HEK293 (cell line): Measurements from ENCODE around the gene LASP1NB.

Experiments
- CTCF ChIA-PET: fragments of 350-600 bp; formaldehyde crosslinking; extraction: SDS; loops from one replicate; lab custom pipeline; 2021; ENCODE audit warnings: antibody characterized with exemption; lab: Yijun Ruan, JAX
- POLR2A ChIA-PET: fragments of 300-600 bp; formaldehyde crosslinking; extraction: SDS; loops from one replicate; lab custom pipeline; 2020; ENCODE audit warnings: antibody characterized with exemption, inconsistent platforms; lab: Yijun Ruan, JAX
- H3K27ac ChIP-seq: fragments of 200-500 bp; sonication (Bioruptor generic); 2 replicates; pipeline ENCODE4 v1.5.1; 2014; ENCODE audit warnings: low read depth, low read length, control low read depth, inconsistent platforms; ENCODE audit errors: extremely low read depth
- H3K36me3 ChIP-seq, 2 experiments: fragments of 200-500 bp in 1 of 2; sonication (Bioruptor generic) in 1 of 2; 1 replicate in 1 of 2; 2 replicates in 1 of 2; pipeline ENCODE4 v1.5.1; 2014 to 2017; ENCODE audit warnings: inconsistent platforms in 2 of 2, low read length in 2 of 2; ENCODE audit not compliant: control insufficient read depth in 2 of 2, insufficient read depth in 1 of 2
- H3K4me1 ChIP-seq: fragments of 200-500 bp; sonication (Bioruptor generic); 2 replicates; pipeline ENCODE4 v1.5.1; 2014; ENCODE audit warnings: mild to moderate bottlenecking, low read length, inconsistent platforms; ENCODE audit not compliant: control insufficient read depth, insufficient read depth
- H3K4me3 ChIP-seq: 2 replicates; pipeline ENCODE4 v1.5.1; 2011; ENCODE audit warnings: low read depth, mild to moderate bottlenecking, control low read depth, low read length, moderate library complexity
- H3K9me3 ChIP-seq: fragments of 200-500 bp; sonication (Bioruptor generic); 2 replicates; pipeline ENCODE4 v1.5.1; 2014; ENCODE audit warnings: low read depth, low read length, inconsistent platforms; ENCODE audit not compliant: control insufficient read depth, insufficient read depth
- BCL11A ChIP-seq: fragments of 450-650 bp; formaldehyde crosslinking; IDR thresholded peaks from 2 replicates; pipeline ENCODE4 v1.5.1; 2016; ENCODE audit warnings: low read depth, missing biosample characterization, missing genetic modification characterization
- SP2 ChIP-seq: fragments of 450-650 bp; formaldehyde crosslinking; IDR thresholded peaks from 2 replicates; pipeline ENCODE4 v1.5.1; 2016; ENCODE audit warnings: missing biosample characterization, missing genetic modification characterization
- ZBTB48 ChIP-seq: fragments of 450-650 bp; formaldehyde crosslinking; IDR thresholded peaks from 2 replicates; pipeline ENCODE4 v1.5.1; 2016; ENCODE audit warnings: missing biosample characterization, missing genetic modification characterization
- ZEB2 ChIP-seq: fragments of 450-650 bp; formaldehyde crosslinking; IDR thresholded peaks from 2 replicates; pipeline ENCODE4 v1.5.1; 2016; ENCODE audit warnings: missing biosample characterization, missing genetic modification characterization
- ZFP3 ChIP-seq: fragments of 450-650 bp; formaldehyde crosslinking; IDR thresholded peaks from 2 replicates; pipeline ENCODE4 v1.5.1; 2016; ENCODE audit warnings: low read depth, missing biosample characterization, missing genetic modification characterization
- ZFP69B ChIP-seq: fragments of 450-650 bp; formaldehyde crosslinking; IDR thresholded peaks from 2 replicates; pipeline ENCODE4 v1.5.1; 2016; ENCODE audit warnings: missing biosample characterization, missing genetic modification characterization
- ZNF174 ChIP-seq: fragments of 450-650 bp; formaldehyde crosslinking; IDR thresholded peaks from 2 replicates; pipeline ENCODE4 v1.5.0; 2017; ENCODE audit warnings: missing biosample characterization, mild to moderate bottlenecking, missing genetic modification characterization
- ZNF184 ChIP-seq: fragments of 450-650 bp; IDR thresholded peaks from 2 replicates; pipeline ENCODE4 v1.5.1; 2018; ENCODE audit warnings: missing biosample characterization, mild to moderate bottlenecking, missing genetic modification characterization
- ZNF221 ChIP-seq: fragments of 450-650 bp; formaldehyde crosslinking; IDR thresholded peaks from 2 replicates; pipeline ENCODE4 v1.5.1; 2017; ENCODE audit warnings: missing biosample characterization, missing genetic modification characterization, borderline replicate concordance
- ZNF274 ChIP-seq, 2 experiments: fragments of 200-500 bp in 1 of 2; fragments of 450-650 bp in 1 of 2; sonication (Bioruptor generic) in 1 of 2; formaldehyde crosslinking in 1 of 2; IDR thresholded peaks; 2 replicates each; pipeline versions ENCODE4 v1.5.1 to v1.6.1; 2014 to 2016; ENCODE audit warnings: borderline replicate concordance in 1 of 2, inconsistent platforms in 1 of 2, low read length in 1 of 2, missing biosample characterization in 1 of 2, missing genetic modification characterization in 1 of 2
- ZNF324 ChIP-seq: fragments of 450-650 bp; formaldehyde crosslinking; IDR thresholded peaks from 2 replicates; pipeline ENCODE4 v1.5.1; 2016; ENCODE audit warnings: missing biosample characterization, missing genetic modification characterization
- ZNF354C ChIP-seq: fragments of 450-650 bp; formaldehyde crosslinking; IDR thresholded peaks from 2 replicates; pipeline ENCODE4 v1.5.1; 2016; ENCODE audit warnings: missing biosample characterization, missing genetic modification characterization, low read depth, borderline replicate concordance
- ZNF366 ChIP-seq: fragments of 450-650 bp; formaldehyde crosslinking; conservative IDR thresholded peaks from 2 replicates; pipeline ENCODE4 v1.5.1; 2016; ENCODE audit warnings: missing biosample characterization, missing genetic modification characterization
- ZNF37A ChIP-seq: fragments of 450-650 bp; IDR thresholded peaks from 2 replicates; pipeline ENCODE4 v1.5.1; 2018; ENCODE audit warnings: missing biosample characterization, missing genetic modification characterization
- ZNF48 ChIP-seq: fragments of 450-650 bp; formaldehyde crosslinking; IDR thresholded peaks from 2 replicates; pipeline ENCODE4 v1.5.1; 2016; ENCODE audit warnings: missing biosample characterization, missing genetic modification characterization
- ZNF558 ChIP-seq: fragments of 450-650 bp; formaldehyde crosslinking; IDR thresholded peaks from 2 replicates; pipeline ENCODE4 v1.5.1; 2016; ENCODE audit warnings: missing biosample characterization, missing genetic modification characterization
- ZNF654 ChIP-seq: fragments of 450-650 bp; formaldehyde crosslinking; IDR thresholded peaks from 2 replicates; pipeline ENCODE4 v1.5.1; 2016; ENCODE audit warnings: low read depth, missing biosample characterization, missing genetic modification characterization
- ZNF664 ChIP-seq: fragments of 450-650 bp; formaldehyde crosslinking; IDR thresholded peaks from 2 replicates; pipeline ENCODE4 v1.5.1; 2016; ENCODE audit warnings: missing biosample characterization, missing genetic modification characterization
- ZNF768 ChIP-seq: fragments of 450-650 bp; formaldehyde crosslinking; IDR thresholded peaks from 2 replicates; pipeline ENCODE4 v1.5.1; 2018; ENCODE audit warnings: missing biosample characterization, mild to moderate bottlenecking, missing genetic modification characterization
- ZNF785 ChIP-seq: fragments of 450-650 bp; formaldehyde crosslinking; IDR thresholded peaks from 2 replicates; pipeline ENCODE4 v1.5.1; 2016; ENCODE audit warnings: missing biosample characterization, missing genetic modification characterization
- ZNF843 ChIP-seq: fragments of 450-650 bp; formaldehyde crosslinking; IDR thresholded peaks from 2 replicates; pipeline ENCODE4 v1.5.1; 2016; ENCODE audit warnings: missing biosample characterization, missing genetic modification characterization
- TF ChIP-seq, protein P1 (sequence below): fragments of 450-650 bp; formaldehyde crosslinking; conservative IDR thresholded peaks from 2 replicates; pipeline ENCODE4 v1.5.1; 2016; ENCODE audit warnings: low read depth, missing biosample characterization, missing genetic modification characterization
- TF ChIP-seq, protein P2 (sequence below): fragments of 450-650 bp; formaldehyde crosslinking; optimal IDR thresholded peaks from 2 replicates; pipeline ENCODE3; 2016; ENCODE audit warnings: missing biosample characterization, mild to moderate bottlenecking, missing genetic modification characterization
- TF ChIP-seq, protein P3 (sequence below): fragments of 450-650 bp; formaldehyde crosslinking; IDR thresholded peaks from 2 replicates; pipeline ENCODE4 v1.5.1; 2016; ENCODE audit warnings: missing biosample characterization, missing genetic modification characterization, borderline replicate concordance
- TF ChIP-seq, protein P4 (sequence below): fragments of 450-650 bp; formaldehyde crosslinking; IDR thresholded peaks from 2 replicates; pipeline ENCODE4 v1.5.1; 2016; ENCODE audit warnings: missing biosample characterization, missing genetic modification characterization
- TF ChIP-seq, protein P5 (sequence below): fragments of 450-650 bp; formaldehyde crosslinking; IDR thresholded peaks from 2 replicates; pipeline ENCODE4 v1.5.1; 2016; ENCODE audit warnings: missing biosample characterization, missing genetic modification characterization

LASP1NB gene

DNA sequence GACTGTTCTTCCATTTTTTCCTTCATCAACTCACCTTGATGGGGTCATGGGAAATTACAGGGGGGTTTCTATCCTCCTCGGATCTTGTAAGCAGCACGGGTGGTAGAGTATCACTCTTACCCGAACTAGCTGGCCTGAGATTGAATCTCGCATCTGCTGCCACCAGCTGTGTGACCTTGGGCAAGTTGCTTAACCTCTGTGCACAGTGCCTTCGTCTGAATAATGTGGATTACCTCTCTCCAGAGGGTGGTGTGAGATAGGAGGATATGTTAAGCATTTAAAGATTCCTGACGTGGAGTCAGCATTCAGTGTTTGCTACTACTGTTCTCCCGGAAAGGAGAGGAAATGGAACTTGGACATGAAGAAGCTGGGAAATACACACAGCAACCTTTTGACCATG is 31.1 kb upstream of the LASP1NB start (continued):
- TF ChIP-seq, protein P1, sequence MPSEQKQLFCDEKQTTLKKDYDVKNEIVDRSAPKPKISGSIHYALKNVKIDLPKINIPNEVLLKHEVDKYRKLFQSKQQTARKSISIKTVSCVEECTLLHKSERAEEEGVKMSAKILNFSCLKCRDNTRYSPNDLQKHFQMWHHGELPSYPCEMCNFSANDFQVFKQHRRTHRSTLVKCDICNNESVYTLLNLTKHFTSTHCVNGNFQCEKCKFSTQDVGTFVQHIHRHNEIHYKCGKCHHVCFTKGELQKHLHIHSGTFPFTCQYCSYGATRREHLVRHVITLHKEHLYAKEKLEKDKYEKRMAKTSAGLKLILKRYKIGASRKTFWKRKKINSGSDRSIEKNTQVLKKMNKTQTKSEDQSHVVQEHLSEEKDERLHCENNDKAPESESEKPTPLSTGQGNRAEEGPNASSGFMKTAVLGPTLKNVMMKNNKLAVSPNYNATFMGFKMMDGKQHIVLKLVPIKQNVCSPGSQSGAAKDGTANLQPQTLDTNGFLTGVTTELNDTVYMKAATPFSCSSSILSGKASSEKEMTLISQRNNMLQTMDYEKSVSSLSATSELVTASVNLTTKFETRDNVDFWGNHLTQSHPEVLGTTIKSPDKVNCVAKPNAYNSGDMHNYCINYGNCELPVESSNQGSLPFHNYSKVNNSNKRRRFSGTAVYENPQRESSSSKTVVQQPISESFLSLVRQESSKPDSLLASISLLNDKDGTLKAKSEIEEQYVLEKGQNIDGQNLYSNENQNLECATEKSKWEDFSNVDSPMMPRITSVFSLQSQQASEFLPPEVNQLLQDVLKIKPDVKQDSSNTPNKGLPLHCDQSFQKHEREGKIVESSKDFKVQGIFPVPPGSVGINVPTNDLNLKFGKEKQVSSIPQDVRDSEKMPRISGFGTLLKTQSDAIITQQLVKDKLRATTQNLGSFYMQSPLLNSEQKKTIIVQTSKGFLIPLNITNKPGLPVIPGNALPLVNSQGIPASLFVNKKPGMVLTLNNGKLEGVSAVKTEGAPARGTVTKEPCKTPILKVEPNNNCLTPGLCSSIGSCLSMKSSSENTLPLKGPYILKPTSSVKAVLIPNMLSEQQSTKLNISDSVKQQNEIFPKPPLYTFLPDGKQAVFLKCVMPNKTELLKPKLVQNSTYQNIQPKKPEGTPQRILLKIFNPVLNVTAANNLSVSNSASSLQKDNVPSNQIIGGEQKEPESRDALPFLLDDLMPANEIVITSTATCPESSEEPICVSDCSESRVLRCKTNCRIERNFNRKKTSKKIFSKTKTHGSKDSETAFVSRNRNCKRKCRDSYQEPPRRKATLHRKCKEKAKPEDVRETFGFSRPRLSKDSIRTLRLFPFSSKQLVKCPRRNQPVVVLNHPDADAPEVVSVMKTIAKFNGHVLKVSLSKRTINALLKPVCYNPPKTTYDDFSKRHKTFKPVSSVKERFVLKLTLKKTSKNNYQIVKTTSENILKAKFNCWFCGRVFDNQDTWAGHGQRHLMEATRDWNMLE (tag by site-specific recombination): no peak
- TF ChIP-seq ZFP69B (no peak), ZNF221 (no peak), ZNF558 (tag by site-specific recombination) (no peak), ZNF785 (tag by site-specific recombination) (no peak), ZNF324 (tag by site-specific recombination) (no peak), ZNF664 (no peak)
- TF ChIP-seq, protein P2, sequence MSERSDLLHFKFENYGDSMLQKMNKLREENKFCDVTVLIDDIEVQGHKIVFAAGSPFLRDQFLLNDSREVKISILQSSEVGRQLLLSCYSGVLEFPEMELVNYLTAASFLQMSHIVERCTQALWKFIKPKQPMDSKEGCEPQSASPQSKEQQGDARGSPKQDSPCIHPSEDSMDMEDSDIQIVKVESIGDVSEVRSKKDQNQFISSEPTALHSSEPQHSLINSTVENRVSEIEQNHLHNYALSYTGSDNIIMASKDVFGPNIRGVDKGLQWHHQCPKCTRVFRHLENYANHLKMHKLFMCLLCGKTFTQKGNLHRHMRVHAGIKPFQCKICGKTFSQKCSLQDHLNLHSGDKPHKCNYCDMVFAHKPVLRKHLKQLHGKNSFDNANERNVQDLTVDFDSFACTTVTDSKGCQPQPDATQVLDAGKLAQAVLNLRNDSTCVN (tag by site-specific recombination): no peak
- TF ChIP-seq, protein P3, sequence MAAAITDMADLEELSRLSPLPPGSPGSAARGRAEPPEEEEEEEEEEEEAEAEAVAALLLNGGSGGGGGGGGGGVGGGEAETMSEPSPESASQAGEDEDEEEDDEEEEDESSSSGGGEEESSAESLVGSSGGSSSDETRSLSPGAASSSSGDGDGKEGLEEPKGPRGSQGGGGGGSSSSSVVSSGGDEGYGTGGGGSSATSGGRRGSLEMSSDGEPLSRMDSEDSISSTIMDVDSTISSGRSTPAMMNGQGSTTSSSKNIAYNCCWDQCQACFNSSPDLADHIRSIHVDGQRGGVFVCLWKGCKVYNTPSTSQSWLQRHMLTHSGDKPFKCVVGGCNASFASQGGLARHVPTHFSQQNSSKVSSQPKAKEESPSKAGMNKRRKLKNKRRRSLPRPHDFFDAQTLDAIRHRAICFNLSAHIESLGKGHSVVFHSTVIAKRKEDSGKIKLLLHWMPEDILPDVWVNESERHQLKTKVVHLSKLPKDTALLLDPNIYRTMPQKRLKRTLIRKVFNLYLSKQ (tag by site-specific recombination): no peak
- TF ChIP-seq, protein P4, sequence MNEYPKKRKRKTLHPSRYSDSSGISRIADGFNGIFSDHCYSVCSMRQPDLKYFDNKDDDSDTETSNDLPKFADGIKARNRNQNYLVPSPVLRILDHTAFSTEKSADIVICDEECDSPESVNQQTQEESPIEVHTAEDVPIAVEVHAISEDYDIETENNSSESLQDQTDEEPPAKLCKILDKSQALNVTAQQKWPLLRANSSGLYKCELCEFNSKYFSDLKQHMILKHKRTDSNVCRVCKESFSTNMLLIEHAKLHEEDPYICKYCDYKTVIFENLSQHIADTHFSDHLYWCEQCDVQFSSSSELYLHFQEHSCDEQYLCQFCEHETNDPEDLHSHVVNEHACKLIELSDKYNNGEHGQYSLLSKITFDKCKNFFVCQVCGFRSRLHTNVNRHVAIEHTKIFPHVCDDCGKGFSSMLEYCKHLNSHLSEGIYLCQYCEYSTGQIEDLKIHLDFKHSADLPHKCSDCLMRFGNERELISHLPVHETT (tag by site-specific recombination): no peak

DNA sequence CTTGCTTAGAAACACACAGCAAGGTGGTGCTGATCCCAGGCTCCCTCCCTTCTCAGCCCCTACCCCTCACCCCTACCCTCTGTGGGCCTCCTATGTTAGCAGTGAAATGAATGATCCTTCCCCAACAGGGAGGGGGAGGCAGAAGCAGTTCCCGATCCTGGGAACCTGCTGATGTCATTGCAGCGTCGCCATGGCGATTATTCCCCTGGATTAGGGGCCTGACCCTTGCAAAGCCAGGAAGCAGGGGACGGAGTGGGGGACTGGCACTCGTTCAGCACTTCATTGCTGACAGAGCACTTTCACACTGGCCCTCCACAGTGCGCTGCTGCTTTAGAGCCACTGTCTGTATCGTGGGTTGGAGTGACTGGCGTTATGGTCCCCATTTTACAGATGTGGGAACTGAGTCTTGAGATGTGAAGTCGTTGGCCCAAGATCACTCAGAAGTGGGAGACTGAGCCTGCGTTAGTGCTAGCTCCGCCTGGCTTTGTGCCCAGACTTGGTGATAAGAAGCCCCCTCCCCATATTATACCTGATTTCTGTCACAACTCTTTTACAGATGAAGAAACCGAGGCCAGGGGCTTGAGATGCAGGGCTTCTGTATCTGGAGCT is 29.0 kb upstream of the LASP1NB start:
- ChIA-PET CTCF (interaction anchor here (0.8 to 1.6 kb wide), 2 partner anchors 9 to 268 kb away, joined by 3 read pairs; no protein-coding TSS in a partner anchor), POLR2A (no interaction called here)
- Histone ChIP-seq H3K4me1 (peaks cover 8% of the 10 kb centered on the region; the same call in 1 of the 2 replicates), H3K9me3 (no peaks in the 10 kb centered on the region), H3K27ac (no peak overlapping the region), H3K4me3 (no peak overlapping the region), H3K36me3 (peaks cover 0 to 50% of the 10 kb centered on the region in 2 experiments; a peak in 2 of 3 replicates)
- TF ChIP-seq SP2 (tag by site-specific recombination) (no peak), ZNF184 (tag by site-specific recombination) (no peak), ZEB2 (tag by site-specific recombination) (no peak), ZNF768 (tag by site-specific recombination) (no peak), ZNF274 (IDR thresholded peaks at IDR 0.05; ENCODE audit: low read length) (no peak), ZNF274 (tag by site-specific recombination; IDR thresholded peaks at IDR 0.05; ENCODE audit: borderline replicate concordance) (no peak), BCL11A (tag by site-specific recombination) (no peak), ZNF366 (tag by site-specific recombination) (no peak), ZNF654 (tag by site-specific recombination) (no peak), ZNF48 (tag by site-specific recombination) (no peak), ZNF354C (tag by site-specific recombination) (no peak), ZFP3 (tag by site-specific recombination) (no peak), ZNF37A (tag by site-specific recombination) (no peak), ZBTB48 (tag by site-specific recombination) (no peak), ZNF843 (tag by site-specific recombination) (no peak), ZNF174 (tag by site-specific recombination) (no peak)
- TF ChIP-seq, protein P5, sequence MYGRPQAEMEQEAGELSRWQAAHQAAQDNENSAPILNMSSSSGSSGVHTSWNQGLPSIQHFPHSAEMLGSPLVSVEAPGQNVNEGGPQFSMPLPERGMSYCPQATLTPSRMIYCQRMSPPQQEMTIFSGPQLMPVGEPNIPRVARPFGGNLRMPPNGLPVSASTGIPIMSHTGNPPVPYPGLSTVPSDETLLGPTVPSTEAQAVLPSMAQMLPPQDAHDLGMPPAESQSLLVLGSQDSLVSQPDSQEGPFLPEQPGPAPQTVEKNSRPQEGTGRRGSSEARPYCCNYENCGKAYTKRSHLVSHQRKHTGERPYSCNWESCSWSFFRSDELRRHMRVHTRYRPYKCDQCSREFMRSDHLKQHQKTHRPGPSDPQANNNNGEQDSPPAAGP: no peak
- TF ChIP-seq, all 188 proteins: peak for 0
